Ascending aorta (tissue), 2 donors: Measurements from ENCODE around the gene ERC1. TPM values are rescaled to one million over a fixed set of nuclear protein-coding genes. Genes with fewer than 3 reads are reported as not detected.

Source experiments
- DNase-seq, 2 donors: peaks; one replicate each; pipeline ENCODE4 v3.0.0-alpha.2; 2019; ENCODE audit warnings: low spot score in 2 of 2
- H3K27ac ChIP-seq, 2 donors: fragments of 200-600 bp; sonication (generic); one replicate each; pipeline ENCODE4 v1.5.1; 2016 to 2017; ENCODE audit warnings: mild to moderate bottlenecking in 1 of 2
- H3K27me3 ChIP-seq: fragments of 200-600 bp; sonication (generic); one replicate; pipeline ENCODE4 v1.5.1; 2017
- H3K36me3 ChIP-seq, 2 donors: fragments of 200-600 bp; sonication (generic); one replicate each; pipeline ENCODE4 v1.5.1; 2016
- H3K4me1 ChIP-seq, 2 donors: fragments of 200-600 bp; sonication (generic); one replicate each; pipeline ENCODE4 v1.5.1; 2016 to 2017; ENCODE audit warnings: mild to moderate bottlenecking in 1 of 2
- H3K4me3 ChIP-seq, 2 donors: fragments of 200-600 bp; sonication (generic); one replicate each; pipeline ENCODE4 v1.5.1; 2016 to 2017; ENCODE audit warnings: mild to moderate bottlenecking in 1 of 2
- H3K9me3 ChIP-seq, 2 donors: fragments of 200-600 bp; sonication (generic); one replicate each; pipeline ENCODE4 v1.5.1; 2016
- intact Hi-C: fragments of 100-400 bp; cut with DNase I; formaldehyde crosslinking; loops from one replicate; pipeline ENCODE4 v1.15.1; 2023
- total RNA-seq: library from RNA; depleted of rRNA; stranded (reverse); fragments of >200 nt; gene quantifications from one replicate; pipeline ENCODE4 v1.1.0, GENCODE V29; 2016
- TF ChIP-seq, protein P1 (sequence below), 3 experiments: fragments of 200-600 bp in 2 of 3; fragments of 450-650 bp in 1 of 3; sonication (generic) in 2 of 3; IDR thresholded peaks; one replicate each; pipeline ENCODE4 v1.5.1; 2016 to 2019; ENCODE audit warnings: antibody characterized with exemption in 3 of 3, mild to moderate bottlenecking in 1 of 3, moderate library complexity in 1 of 3

ERC1 gene
- total RNA-seq, 1 donor from 2014 or later: 41.4 TPM

- Histone ChIP-seq H3K27me3 (no peaks in the 10 kb centered on the region), H3K36me3 (no peaks in the 10 kb centered on the region), H3K27ac (no peak overlapping the region), H3K4me1 (peaks cover 0 to 7% of the 10 kb centered on the region in 2 donors), H3K4me3 (no peak overlapping the region), H3K9me3 (no peaks in the 10 kb centered on the region)
- intact Hi-C loops: no loop called here
- TF ChIP-seq, protein P1, sequence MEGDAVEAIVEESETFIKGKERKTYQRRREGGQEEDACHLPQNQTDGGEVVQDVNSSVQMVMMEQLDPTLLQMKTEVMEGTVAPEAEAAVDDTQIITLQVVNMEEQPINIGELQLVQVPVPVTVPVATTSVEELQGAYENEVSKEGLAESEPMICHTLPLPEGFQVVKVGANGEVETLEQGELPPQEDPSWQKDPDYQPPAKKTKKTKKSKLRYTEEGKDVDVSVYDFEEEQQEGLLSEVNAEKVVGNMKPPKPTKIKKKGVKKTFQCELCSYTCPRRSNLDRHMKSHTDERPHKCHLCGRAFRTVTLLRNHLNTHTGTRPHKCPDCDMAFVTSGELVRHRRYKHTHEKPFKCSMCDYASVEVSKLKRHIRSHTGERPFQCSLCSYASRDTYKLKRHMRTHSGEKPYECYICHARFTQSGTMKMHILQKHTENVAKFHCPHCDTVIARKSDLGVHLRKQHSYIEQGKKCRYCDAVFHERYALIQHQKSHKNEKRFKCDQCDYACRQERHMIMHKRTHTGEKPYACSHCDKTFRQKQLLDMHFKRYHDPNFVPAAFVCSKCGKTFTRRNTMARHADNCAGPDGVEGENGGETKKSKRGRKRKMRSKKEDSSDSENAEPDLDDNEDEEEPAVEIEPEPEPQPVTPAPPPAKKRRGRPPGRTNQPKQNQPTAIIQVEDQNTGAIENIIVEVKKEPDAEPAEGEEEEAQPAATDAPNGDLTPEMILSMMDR (IDR thresholded peaks at IDR 0.05): no peak
- DNase-seq: no peak
Observed at GRCh38 chr12:1523558-1524050, 532.6 kb downstream of the ERC1 start.

- H3K27me3 ChIP-seq: no peaks in the 10 kb centered on the region
- peaks cover 2 to 4% of the 10 kb centered on the region in 2 donors for H3K4me1 ChIP-seq
- intact Hi-C loops: no loop called here
- TF ChIP-seq, protein P1 (IDR thresholded peaks at IDR 0.05): no peak
- H3K27ac ChIP-seq: no peak overlapping the region
- H3K4me3 ChIP-seq: no peak overlapping the region
- DNase-seq: no peak
- no peaks in the 10 kb centered on the region for H3K36me3 ChIP-seq
- H3K9me3 ChIP-seq: no peaks in the 10 kb centered on the region
Observed at GRCh38 chr12:1525858-1526257, 534.8 kb downstream of the ERC1 start.

DNA sequence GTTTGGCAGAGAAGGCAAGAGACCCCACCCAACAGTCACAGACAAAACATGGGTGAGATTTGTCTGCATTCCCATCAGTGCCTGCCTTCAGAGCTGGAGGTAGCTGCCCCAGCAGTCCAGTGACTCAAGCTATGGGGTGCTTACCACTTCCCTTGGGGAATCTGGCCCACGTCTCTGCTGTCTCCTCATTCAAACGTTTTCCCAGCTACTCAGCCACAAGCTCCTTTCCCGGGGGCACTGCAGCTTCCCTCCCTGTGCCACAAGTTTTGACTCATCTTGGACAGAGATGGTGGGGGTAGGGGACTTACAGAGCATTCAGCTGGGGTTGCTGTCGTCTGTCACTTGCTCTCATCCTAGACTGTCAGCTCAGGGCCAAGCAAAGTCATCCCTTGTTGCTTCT lies 536.8 kb downstream of the ERC1 start:
- Histone ChIP-seq H3K27ac (no peak overlapping the region), H3K36me3 (no peaks in the 10 kb centered on the region), H3K4me1 (peaks cover 2 to 4% of the 10 kb centered on the region in 2 donors), H3K9me3 (no peaks in the 10 kb centered on the region), H3K4me3 (no peak overlapping the region), H3K27me3 (no peaks in the 10 kb centered on the region)
- intact Hi-C loops: no loop called here
- DNase-seq: no peak
- TF ChIP-seq, protein P1 (IDR thresholded peaks at IDR 0.05): no peak

- Histone ChIP-seq H3K4me3 (no peak overlapping the region), H3K36me3 (no peaks in the 10 kb centered on the region), H3K27ac (no peak overlapping the region), H3K9me3 (no peaks in the 10 kb centered on the region), H3K27me3 (no peaks in the 10 kb centered on the region), H3K4me1 (peaks cover 2 to 4% of the 10 kb centered on the region in 2 donors)
- TF ChIP-seq, protein P1 (IDR thresholded peaks at IDR 0.05): no peak
- DNase-seq: no peak
- intact Hi-C loops: no loop called here
Observed at GRCh38 chr12:1528791-1529190, 537.8 kb downstream of the ERC1 start.

- TF ChIP-seq, protein P1 (IDR thresholded peaks at IDR 0.05): no peak
- Histone ChIP-seq H3K27ac (no peak overlapping the region), H3K4me1 (peaks cover 2 to 4% of the 10 kb centered on the region in 2 donors), H3K27me3 (no peaks in the 10 kb centered on the region), H3K9me3 (no peaks in the 10 kb centered on the region), H3K36me3 (no peaks in the 10 kb centered on the region), H3K4me3 (peak overlapping the region; percentile 77 to 87)
- DNase-seq: no peak
- intact Hi-C loops: no loop called here
Observed at GRCh38 chr12:1529228-1529861, 538.3 kb downstream of the ERC1 start.
